Measurements from ENCODE around the gene ELMO1.

Gene ELMO1

GRCh38 chr7:37475646-37476045 lies 27.0 kb upstream of the ELMO1 start:
- no peak for DNase-seq (ENCODE audit: low read depth in 2 of 2, low spot score in 1 of 2)

- no peak for DNase-seq (ENCODE audit: low read depth in 2 of 2, low spot score in 1 of 2)
These were observed 23.0 kb upstream of the ELMO1 start for GRCh38 chr7:37471619-37472018.

- DNase-seq (ENCODE audit: low read depth in 2 of 2, low spot score in 1 of 2) = no peak
These were observed 18.3 kb upstream of the ELMO1 start for GRCh38 chr7:37467002-37467401.

- DNase-seq (ENCODE audit: low read depth in 2 of 2, low spot score in 1 of 2) = no peak
These were observed 13.5 kb upstream of the ELMO1 start for GRCh38 chr7:37462138-37462537.

- DNase-seq (ENCODE audit: low read depth in 2 of 2, low spot score in 1 of 2) = no peak
These were observed 6.4 kb upstream of the ELMO1 start for GRCh38 chr7:37455081-37455480.

GRCh38 chr7:37452346-37452745 lies 3.7 kb upstream of the ELMO1 start:
- no peak for DNase-seq (ENCODE audit: low read depth in 2 of 2, low spot score in 1 of 2)

GRCh38 chr7:37450035-37450434 lies 1.4 kb upstream of the ELMO1 start:
- DNase-seq (ENCODE audit: low read depth in 2 of 2, low spot score in 1 of 2) = no peak

GRCh38 chr7:37449621-37450020 lies 957 bp upstream of the ELMO1 start:
- no peak for DNase-seq (ENCODE audit: low read depth in 2 of 2, low spot score in 1 of 2)

GRCh38 chr7:37448011-37448635 lies 541 bp downstream of the ELMO1 start:
- no peak for DNase-seq (ENCODE audit: low read depth in 2 of 2, low spot score in 1 of 2)

- DNase-seq (ENCODE audit: low read depth in 2 of 2, low spot score in 1 of 2) = no peak
These were observed 2.3 kb downstream of the ELMO1 start for GRCh38 chr7:37446371-37446770.

- DNase-seq (ENCODE audit: low read depth in 2 of 2, low spot score in 1 of 2) = no peak
These were observed 2.9 kb downstream of the ELMO1 start for GRCh38 chr7:37445790-37446189.

GRCh38 chr7:37445064-37445723 lies 3.5 kb downstream of the ELMO1 start:
- no peak for DNase-seq (ENCODE audit: low read depth in 2 of 2, low spot score in 1 of 2)

GRCh38 chr7:37443627-37444026 lies 5.0 kb downstream of the ELMO1 start:
- DNase-seq (ENCODE audit: low read depth in 2 of 2, low spot score in 1 of 2) = no peak

GRCh38 chr7:37442268-37442667 lies 6.4 kb downstream of the ELMO1 start:
- no peak for DNase-seq (ENCODE audit: low read depth in 2 of 2, low spot score in 1 of 2)

- no peak for DNase-seq (ENCODE audit: low read depth in 2 of 2, low spot score in 1 of 2)
These were observed 6.8 kb downstream of the ELMO1 start for GRCh38 chr7:37441816-37442215.

GRCh38 chr7:37441386-37441760 lies 7.3 kb downstream of the ELMO1 start:
- DNase-seq (ENCODE audit: low read depth in 2 of 2, low spot score in 1 of 2) = no peak

- DNase-seq (ENCODE audit: low read depth in 2 of 2, low spot score in 1 of 2) = no peak
These were observed 7.8 kb downstream of the ELMO1 start for GRCh38 chr7:37440738-37441385.

GRCh38 chr7:37439653-37440026 lies 9.0 kb downstream of the ELMO1 start:
- DNase-seq (ENCODE audit: low read depth in 2 of 2, low spot score in 1 of 2) = no peak

- DNase-seq (ENCODE audit: low read depth in 2 of 2, low spot score in 1 of 2) = no peak
These were observed 9.6 kb downstream of the ELMO1 start for GRCh38 chr7:37438906-37439652.

- DNase-seq (ENCODE audit: low read depth in 2 of 2, low spot score in 1 of 2) = no peak
These were observed 13.4 kb downstream of the ELMO1 start for GRCh38 chr7:37435156-37435855.

GRCh38 chr7:37434529-37434928 lies 14.1 kb downstream of the ELMO1 start:
- DNase-seq (ENCODE audit: low read depth in 2 of 2, low spot score in 1 of 2) = no peak
